GM12872 (cell line): ENCODE results near the gene WNT3A.

Experiments
- TF ChIP-seq, protein P1 (sequence below): IDR thresholded peaks from 3 replicates; pipeline ENCODE4 v1.5.1; 2011; ENCODE audit warnings: low read depth, mild to moderate bottlenecking, low read length, moderate library complexity; ENCODE audit not compliant: insufficient read depth

Gene WNT3A

DNA sequence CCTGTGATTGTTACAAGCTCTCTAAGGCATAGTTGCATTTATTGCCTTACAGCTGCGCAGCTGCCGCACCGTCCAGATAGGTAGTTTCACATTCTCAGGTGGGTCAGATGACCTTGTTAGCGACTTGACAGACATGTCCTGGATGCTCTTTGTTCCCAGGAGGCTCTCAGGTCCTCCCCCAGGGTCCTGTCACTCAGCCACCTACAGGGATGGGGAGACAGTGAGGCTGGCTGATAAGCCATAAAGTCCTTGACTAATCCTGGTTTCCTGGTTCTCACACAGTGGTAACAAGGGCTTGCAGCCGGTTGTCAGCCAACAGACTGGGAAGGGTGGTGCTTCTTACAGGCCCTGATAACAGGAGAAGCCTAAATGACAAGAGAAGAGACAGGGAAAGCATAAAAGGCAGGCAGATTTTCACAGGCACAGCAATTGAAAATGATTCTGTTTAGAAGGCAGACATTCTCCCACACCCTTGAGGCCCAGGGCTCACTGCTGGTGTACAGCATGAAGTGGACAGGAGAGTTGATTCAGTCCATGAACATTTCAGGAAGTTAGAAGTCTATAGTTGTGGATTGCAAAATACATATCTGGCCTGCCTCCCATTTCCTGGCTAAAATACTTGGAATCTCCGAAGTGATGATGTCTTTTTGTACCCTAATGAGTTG lies 78.6 kb downstream of the WNT3A start:
- TF ChIP-seq, protein P1, sequence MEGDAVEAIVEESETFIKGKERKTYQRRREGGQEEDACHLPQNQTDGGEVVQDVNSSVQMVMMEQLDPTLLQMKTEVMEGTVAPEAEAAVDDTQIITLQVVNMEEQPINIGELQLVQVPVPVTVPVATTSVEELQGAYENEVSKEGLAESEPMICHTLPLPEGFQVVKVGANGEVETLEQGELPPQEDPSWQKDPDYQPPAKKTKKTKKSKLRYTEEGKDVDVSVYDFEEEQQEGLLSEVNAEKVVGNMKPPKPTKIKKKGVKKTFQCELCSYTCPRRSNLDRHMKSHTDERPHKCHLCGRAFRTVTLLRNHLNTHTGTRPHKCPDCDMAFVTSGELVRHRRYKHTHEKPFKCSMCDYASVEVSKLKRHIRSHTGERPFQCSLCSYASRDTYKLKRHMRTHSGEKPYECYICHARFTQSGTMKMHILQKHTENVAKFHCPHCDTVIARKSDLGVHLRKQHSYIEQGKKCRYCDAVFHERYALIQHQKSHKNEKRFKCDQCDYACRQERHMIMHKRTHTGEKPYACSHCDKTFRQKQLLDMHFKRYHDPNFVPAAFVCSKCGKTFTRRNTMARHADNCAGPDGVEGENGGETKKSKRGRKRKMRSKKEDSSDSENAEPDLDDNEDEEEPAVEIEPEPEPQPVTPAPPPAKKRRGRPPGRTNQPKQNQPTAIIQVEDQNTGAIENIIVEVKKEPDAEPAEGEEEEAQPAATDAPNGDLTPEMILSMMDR: no peak

DNA sequence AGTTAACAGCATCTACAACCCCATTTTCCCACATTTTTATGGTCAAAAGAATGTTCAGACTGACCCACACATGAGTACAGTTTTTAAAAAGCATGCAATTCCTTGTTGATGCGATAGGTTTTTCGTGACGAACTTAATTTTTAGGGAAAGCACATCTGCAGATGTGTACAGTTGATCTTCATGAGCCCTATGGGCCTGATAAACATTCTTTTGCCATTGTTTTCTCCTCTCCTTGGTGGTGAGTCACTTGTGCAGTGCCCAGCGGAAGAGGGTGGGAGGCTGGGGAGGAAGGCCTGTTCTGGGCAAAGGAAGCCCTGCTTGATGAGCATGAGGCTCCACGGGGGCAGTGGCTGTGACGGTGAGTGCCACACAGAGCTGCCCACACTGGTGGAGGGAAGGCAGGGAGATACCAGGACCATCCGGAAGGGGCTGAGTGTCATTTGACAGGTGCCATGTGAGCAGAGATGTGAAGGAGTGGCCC lies 81.0 kb downstream of the WNT3A start:
- TF ChIP-seq, protein P1: no peak

DNA sequence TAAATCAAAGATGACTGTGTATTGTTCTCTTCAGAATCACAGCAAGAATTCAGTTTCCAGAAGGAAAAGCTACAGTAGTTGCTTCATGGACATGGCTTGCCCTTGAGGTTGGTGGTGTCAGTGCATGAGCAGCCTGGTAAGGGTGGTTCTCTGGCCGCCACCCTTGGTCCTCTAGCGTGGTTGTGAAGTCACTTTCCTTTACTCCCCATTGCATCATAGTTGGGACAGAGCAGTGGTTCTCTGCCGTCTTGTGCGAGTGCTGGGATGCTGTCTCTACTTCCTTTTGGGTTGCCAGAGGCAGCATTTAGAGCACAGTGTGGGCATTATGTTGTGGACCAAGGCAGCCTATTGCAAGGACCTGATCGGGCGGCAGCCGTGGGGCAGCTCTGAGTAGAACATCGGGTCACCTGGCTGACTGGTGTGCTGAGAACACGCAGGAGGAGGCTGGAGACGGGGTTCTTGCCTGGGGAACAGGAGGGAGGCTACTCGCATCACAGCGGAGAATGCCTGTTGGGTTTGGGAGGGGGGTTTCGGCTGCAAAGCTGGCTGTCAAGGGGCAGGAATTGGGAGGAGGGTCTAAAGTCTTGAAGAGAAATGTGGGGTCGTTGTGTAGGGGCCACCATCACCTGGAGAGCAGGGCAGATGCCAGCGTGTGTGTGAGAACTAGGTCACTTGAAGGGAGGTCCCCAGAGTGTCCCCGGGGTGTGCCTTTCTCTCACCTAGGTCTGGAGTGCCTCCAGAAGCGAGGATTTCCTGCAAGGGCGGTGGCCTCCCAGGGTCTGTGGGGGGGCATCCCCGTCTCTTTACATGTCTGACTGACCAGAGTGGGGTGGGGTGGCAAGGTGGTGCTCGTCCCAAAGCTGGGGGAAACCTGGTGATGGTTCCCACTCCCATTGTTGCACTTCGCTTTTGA lies 82.0 kb downstream of the WNT3A start:
- TF ChIP-seq, protein P1: no peak

DNA sequence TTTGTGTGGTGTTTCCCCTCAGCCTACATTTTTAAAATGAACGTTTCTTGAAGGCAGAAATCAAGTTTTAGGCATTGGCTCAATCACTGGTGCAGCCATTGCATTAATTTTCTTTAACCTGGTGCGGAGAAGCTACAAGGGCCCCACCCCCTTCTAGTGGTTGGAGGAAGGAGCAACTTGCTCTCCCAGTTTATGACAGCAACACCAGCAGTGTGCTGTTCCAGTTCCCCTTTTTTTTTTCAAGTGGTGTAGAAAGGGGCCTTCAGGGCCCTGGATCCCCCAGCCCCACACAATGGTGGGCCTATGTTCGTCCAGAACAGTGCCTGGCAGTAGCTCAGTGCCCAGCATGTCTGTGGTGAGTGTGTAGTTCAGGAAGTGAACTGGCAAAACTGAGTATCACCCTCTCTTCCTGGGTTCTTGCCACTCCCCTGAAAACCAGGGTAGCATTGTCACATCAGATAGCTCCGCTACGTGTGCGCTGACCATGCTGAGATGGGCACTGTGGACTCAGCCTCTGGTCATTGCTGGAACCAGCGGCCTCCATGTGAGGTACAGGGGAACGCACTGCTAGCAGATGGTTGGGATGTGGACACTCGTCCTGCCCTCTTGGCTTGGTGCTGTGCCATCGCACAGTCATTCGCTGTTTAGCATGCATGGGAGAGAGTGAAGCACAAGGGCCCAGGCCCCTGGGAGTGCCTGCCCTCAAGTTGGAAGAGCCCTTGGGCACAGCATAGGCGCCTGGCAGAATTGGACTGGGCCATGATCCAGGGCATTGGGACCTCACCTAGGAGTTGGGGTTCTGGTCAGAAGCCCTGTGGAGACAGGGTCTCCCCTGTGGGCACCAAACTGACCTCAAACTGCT lies 83.0 kb downstream of the WNT3A start:
- TF ChIP-seq, protein P1: no peak

DNA sequence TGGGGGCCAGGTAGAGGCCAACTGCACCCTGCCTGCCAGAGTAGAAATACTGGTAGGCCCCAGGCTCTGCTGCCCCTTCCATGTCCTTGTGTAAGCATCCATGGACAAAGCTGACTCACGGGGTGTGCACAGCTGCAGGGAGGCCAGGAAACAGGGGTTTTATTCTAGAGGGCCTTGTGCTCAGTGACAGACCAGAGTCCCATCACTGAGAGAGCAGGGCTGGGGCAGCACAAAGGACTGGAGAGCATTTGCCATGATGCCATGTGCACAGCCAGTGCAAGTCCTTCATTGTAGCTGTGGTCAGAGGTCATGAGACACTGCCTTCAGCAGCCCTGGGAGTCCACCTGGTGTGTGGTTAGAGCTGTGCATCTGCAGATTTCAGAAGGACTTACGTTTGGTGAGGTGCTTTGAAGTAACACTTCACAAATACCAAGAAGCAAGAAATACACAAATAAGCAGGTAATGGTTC lies 83.8 kb downstream of the WNT3A start:
- TF ChIP-seq, protein P1: no peak

DNA sequence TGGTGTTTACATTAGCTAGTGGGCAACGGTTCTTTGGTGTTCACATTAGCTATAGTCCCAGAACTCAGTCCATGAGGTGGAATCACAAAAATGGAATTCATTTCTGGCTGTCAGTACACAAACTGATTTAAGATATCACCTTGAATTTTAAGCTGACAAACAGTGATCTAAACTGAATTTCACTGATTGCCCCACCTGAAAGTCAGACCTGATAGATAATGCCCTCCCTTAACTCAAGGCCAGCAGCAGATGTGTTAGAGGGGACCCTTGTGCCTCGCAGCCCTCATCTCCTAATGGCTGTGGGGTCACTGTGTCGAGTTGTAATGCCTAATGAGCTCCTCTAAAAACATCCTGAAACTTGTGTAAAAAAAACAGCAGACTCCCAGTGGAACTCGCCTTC lies 84.3 kb downstream of the WNT3A start:
- TF ChIP-seq, protein P1: no peak
